T-helper 1 cell treated with Interleukin-12 subunit alpha and Interleukin-12 subunit beta and Interleukin-4 antibody, amounts not matched to agents 30 μg/mL and 1 μg/mL, for 36 hours (primary cell): Measurements from ENCODE around the gene PRPH2.
A peak's percentile ranks its signal among the peaks of the same experiment; 100 is the strongest.
"Not testable (repeated sequence)": the region's sequence is repeated elsewhere in the genome, so short reads cannot be mapped to it uniquely, and the experiment has no call there.

Experiments
- H3K27ac Mint-ChIP-seq: one replicate; pipeline ENCODE4 v1.8.0; 2021; ENCODE audit warnings: mild to moderate bottlenecking, mixed read lengths
- H3K27me3 Mint-ChIP-seq: one replicate; pipeline ENCODE4 v1.8.0; 2021; ENCODE audit warnings: low read depth, mixed read lengths
- H3K36me3 Mint-ChIP-seq: one replicate; pipeline ENCODE4 v1.8.0; 2021; ENCODE audit warnings: low read depth, mixed read lengths
- H3K4me1 Mint-ChIP-seq: one replicate; pipeline ENCODE4 v1.8.0; 2021; ENCODE audit warnings: low read depth, mixed read lengths
- H3K4me3 Mint-ChIP-seq: one replicate; pipeline ENCODE4 v1.8.0; 2021; ENCODE audit warnings: mild to moderate bottlenecking, moderate library complexity, mixed read lengths
- H3K9me3 Mint-ChIP-seq: one replicate; pipeline ENCODE4 v1.8.0; 2021; ENCODE audit warnings: mixed read lengths

The PRPH2 gene

DNA sequence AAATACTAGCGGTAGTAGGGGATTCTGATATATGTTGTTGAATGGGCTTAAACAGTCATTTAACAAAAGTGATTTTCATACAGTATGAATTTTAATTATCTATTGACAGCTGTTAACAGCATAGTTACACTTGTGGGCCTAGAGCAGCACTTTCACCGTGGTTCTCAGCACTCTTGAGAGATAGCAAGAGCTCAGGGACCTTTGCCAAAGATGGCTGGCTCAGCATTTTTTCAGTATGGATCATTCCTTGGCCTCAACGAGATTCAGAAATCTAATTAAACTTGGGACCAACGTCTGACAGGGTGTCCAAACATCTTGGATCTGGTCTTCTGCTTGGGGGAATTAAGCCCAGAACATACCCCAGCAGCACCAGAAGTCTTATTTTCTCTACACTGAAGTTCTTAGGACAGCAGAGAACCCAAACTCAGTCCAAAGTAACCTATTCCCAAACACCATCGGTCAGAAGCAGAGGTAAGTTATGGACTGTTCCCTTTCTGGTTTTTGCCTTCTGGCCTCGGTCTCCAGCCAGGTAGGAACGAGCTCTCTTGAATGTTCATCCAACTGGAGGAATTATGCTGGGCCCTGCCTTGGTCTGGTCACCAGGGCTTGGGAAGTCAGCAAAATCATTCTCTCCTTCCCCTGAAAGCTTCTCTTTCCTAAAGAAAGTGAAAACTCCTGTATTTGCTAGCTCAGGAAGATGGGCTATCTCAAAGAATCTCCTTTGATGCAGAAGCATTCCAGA is 25.7 kb downstream of the PRPH2 start:
- H3K4me1 Mint-ChIP-seq, result peaks cover 29% of the 10 kb centered on the region
- H3K4me3 Mint-ChIP-seq, result no peak overlapping the region
- H3K27me3 Mint-ChIP-seq, result no peaks in the 10 kb centered on the region
- H3K36me3 Mint-ChIP-seq, result peaks cover 17% of the 10 kb centered on the region
- H3K27ac Mint-ChIP-seq, result no peak overlapping the region
- no peaks in the 10 kb centered on the region for H3K9me3 Mint-ChIP-seq

DNA sequence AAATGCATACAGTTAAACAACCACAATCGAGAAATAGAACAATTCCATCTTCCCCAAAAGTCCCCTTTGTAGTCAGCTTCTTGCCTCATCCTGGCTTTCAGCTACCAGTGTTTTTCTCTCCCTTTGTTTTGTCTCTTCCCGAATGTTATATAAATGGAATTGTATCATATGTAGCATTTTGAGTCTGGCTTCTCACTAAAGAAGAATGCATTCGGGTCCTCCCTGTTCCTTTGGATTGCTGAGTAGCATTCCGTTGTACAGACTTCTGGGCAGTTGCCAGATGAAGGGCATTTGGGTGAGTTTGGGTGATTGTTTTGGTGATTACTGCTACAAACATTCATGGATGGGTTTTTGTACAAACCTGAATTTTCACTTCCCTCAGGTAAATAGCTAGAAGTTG is 27.8 kb downstream of the PRPH2 start:
- Mint-ChIP-seq H3K9me3 (no peaks in the 10 kb centered on the region), H3K4me3 (no peak overlapping the region), H3K36me3 (peaks cover 30% of the 10 kb centered on the region), H3K27me3 (no peaks in the 10 kb centered on the region), H3K27ac (peak overlapping the region; percentile 16), H3K4me1 (peaks cover 37% of the 10 kb centered on the region)

DNA sequence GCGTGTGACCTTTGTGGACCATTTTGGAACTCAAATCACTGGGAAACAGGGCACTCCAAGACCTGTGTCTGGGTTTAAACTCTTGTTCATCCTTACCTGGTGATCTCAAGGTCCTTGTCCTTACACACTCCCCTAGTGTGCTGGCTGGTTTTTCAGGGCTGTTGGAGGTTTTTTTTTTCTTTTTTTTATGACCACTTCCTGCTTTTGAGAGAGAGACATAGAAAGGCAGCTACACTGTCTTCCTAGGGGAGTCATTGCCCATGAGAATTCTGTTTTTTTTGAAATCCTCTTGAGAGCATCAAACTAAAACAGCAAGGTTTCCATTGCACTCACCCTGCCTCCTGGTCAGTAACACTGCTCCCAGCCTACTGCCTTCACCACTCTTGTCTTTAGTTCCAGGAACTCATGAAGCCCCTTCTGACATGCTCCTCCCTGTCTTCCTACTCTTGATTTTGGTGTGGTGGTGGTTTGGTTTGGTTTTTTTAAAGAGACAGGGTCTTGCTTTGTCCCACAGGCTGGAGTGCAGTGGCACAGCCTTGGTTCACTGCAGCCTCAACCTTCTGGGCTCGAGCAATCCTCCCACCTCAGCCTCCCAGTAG is 28.6 kb downstream of the PRPH2 start:
- Mint-ChIP-seq H3K27ac (peak overlapping the region; percentile 87), H3K36me3 (peaks cover 34% of the 10 kb centered on the region), H3K4me1 (peaks cover 37% of the 10 kb centered on the region), H3K4me3 (peak overlapping the region; percentile 55), H3K9me3 (no peaks in the 10 kb centered on the region), H3K27me3 (no peaks in the 10 kb centered on the region)

DNA sequence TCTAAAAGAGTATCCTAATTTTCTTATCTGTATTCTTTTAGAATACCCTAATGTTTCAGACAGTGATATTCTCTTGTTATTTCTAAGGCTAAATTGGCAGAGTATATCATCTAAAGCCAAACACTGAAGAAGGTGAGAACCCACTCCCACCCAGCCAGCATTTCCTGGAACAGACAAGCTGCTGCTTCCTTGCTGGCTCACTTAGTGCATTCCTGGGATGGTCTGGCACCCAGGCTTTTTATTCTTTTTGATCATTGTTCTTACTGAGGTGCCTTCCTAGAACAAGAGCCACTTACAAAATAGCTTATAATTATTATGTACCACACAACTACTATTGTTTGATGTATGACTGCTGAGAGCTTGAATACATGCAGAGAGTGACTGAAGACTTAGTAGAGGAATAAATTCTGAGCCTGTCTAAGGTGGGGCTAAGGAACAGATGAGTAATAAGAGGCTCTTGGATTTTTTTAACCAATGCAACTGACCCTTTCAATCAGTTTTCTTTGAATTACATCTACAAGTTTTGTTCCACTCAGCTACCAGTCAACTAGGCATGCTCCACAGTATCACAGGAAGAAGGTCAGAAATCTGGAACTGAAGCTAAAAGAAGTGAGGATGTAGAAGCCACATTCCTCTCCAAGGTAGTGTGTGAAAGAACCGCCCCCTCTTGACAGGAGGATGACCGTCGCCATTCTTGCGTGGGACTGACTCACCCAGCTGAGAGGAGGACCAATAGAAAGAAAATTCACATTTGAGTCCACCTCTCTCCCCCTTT is 30.1 kb downstream of the PRPH2 start:
- H3K27ac Mint-ChIP-seq, result peak overlapping the region; percentile 41
- H3K4me1 Mint-ChIP-seq, result peaks cover 37% of the 10 kb centered on the region
- H3K4me3 Mint-ChIP-seq, result no peak overlapping the region
- no peaks in the 10 kb centered on the region for H3K9me3 Mint-ChIP-seq
- peaks cover 45% of the 10 kb centered on the region for H3K36me3 Mint-ChIP-seq
- no peaks in the 10 kb centered on the region for H3K27me3 Mint-ChIP-seq

DNA sequence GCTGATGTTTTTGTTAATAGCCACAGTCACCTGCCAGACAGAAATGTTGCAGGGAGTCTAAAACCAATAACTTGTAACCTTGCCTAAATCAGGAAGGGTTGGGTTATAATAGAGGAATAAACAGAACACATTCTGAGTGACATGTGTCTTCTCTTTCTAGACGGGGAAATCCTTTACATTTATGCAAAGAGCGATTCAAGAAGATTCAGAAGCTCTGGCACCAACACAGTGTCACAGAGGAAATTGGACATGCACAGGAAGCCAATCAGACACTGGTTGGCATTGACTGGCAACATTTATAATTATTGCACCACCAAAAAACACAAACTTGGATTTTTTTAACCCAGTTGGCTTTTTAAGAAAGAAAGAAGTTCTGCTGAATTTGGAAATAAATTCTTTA is 31.5 kb downstream of the PRPH2 start:
- Mint-ChIP-seq H3K4me1 (peaks cover 37% of the 10 kb centered on the region), H3K9me3 (no peaks in the 10 kb centered on the region), H3K36me3 (peaks cover 48% of the 10 kb centered on the region), H3K27me3 (no peaks in the 10 kb centered on the region), H3K4me3 (no peak overlapping the region), H3K27ac (peak overlapping the region; percentile 8)

DNA sequence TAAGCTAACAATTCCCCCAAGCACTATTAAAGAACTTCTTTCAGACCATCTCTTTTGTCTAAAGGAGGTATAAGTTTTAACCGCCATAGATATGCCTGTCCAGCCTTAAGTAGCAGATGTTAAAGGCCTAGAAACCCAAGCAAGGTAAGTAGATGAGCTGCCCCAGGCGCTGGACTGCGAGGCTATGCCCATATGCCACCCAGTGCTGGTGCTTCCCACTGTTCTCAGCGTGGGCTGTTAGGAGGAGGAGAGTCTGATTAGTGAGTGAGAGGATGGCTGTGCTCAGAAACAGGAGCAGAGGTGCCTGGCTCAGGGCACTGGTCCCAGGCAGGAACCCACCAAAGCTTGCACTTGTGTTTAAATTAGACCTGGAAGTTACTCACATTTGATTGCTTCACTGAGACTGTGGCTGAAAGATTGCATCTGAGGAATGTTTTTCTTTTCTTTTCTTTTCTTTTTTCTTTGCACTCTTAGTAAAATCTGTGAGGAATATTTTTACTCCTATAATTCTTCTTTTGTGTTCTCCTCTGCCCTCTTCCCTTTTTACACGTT is 32.2 kb downstream of the PRPH2 start:
- H3K4me1 Mint-ChIP-seq, result peaks cover 37% of the 10 kb centered on the region
- H3K36me3 Mint-ChIP-seq, result peaks cover 48% of the 10 kb centered on the region
- no peak overlapping the region for H3K4me3 Mint-ChIP-seq
- H3K27ac Mint-ChIP-seq, result peak overlapping the region; percentile 8
- H3K27me3 Mint-ChIP-seq, result no peaks in the 10 kb centered on the region
- H3K9me3 Mint-ChIP-seq, result no peaks in the 10 kb centered on the region

DNA sequence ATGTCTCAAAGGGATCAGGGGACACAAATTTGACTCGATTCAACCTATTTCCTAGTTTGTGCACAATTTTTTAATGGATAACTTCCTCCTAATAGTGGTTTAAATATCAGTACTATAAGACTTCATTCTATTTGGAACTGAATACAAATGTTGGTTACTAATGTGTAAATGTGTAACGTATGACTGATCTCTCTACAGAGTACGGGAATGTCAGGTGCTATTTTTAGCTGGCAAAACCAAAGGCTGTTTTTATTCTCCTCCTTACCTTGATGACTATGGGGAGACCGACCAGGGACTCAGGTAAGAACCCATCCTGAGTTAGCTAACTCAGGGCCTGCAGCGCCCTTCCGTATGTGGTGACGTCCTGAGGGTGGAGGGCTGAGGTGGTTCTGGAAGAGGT is 33.0 kb downstream of the PRPH2 start:
- peaks cover 30% of the 10 kb centered on the region for H3K4me1 Mint-ChIP-seq
- H3K36me3 Mint-ChIP-seq, result peaks cover 51% of the 10 kb centered on the region
- H3K9me3 Mint-ChIP-seq, result no peaks in the 10 kb centered on the region
- H3K27me3 Mint-ChIP-seq, result no peaks in the 10 kb centered on the region
- H3K27ac Mint-ChIP-seq, result no peak overlapping the region
- H3K4me3 Mint-ChIP-seq, result no peak overlapping the region

DNA sequence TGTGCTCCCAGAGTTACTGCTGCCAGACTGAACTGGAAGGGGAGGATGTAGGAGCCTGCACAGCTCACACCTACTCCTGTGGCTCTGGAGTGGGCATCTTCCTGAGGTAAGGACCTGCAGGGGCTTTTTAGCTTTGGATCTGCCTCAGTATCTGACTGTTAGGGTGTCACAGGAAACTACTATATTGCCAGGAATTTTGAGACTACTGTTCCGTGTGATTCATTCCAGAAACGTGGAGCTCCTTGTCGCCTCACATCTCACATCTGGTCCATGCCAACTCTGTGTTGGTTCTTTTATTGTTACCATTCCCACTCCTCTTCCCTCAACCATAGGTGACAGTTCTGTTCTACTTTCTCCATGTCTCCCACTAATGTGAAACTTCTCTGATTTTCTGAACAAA is 34.1 kb downstream of the PRPH2 start:
- no peak overlapping the region for H3K4me3 Mint-ChIP-seq
- no peaks in the 10 kb centered on the region for H3K9me3 Mint-ChIP-seq
- no peak overlapping the region for H3K27ac Mint-ChIP-seq
- peaks cover 52% of the 10 kb centered on the region for H3K36me3 Mint-ChIP-seq
- no peaks in the 10 kb centered on the region for H3K27me3 Mint-ChIP-seq
- H3K4me1 Mint-ChIP-seq, result peaks cover 19% of the 10 kb centered on the region

DNA sequence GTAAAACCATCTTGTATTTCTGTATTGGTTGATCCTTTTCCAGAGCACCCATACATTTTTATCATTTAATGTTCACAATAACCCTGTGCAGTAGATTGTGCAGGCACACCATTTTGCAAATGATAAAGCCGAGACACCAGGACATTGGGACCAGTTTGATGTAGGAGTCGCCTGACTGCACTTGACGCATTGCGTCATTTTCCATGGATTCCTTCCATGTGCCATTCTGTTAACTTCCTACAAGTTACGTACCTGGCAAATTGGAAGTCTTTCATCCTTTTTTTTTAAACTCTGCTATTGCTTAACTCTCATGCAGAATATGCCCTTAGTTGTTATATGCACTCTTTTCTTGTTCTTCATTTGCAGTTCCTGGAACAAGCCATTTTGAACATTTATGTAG is 43.0 kb downstream of the PRPH2 start:
- Mint-ChIP-seq H3K9me3 (no peaks in the 10 kb centered on the region), H3K4me3 (no peak overlapping the region), H3K27ac (no peak overlapping the region), H3K27me3 (no peaks in the 10 kb centered on the region), H3K36me3 (peaks cover 52% of the 10 kb centered on the region), H3K4me1 (no peaks in the 10 kb centered on the region)

DNA sequence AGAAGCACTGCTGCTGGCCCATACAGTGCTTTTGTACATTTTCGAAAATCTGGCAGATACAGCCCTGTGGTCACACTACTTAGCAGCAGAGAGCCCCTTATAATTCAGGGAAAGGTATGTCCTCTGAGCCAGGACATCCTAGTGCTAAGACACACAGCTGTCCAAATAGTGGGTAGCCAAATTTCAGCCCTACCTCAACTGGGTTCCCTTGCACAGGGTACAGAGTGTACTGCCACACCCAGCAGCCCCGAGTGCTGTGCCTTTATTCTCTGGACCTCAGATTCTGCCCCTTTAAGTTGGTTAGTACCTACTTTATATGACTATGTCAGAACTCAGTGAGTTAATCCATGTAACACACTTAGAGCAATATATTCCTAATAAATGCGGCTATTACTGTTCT is 47.6 kb downstream of the PRPH2 start:
- H3K27me3 Mint-ChIP-seq, result no peaks in the 10 kb centered on the region
- no peak overlapping the region for H3K4me3 Mint-ChIP-seq
- H3K27ac Mint-ChIP-seq, result no peak overlapping the region
- peaks cover 56% of the 10 kb centered on the region for H3K36me3 Mint-ChIP-seq
- H3K9me3 Mint-ChIP-seq, result no peaks in the 10 kb centered on the region
- H3K4me1 Mint-ChIP-seq, result peaks cover 3% of the 10 kb centered on the region

DNA sequence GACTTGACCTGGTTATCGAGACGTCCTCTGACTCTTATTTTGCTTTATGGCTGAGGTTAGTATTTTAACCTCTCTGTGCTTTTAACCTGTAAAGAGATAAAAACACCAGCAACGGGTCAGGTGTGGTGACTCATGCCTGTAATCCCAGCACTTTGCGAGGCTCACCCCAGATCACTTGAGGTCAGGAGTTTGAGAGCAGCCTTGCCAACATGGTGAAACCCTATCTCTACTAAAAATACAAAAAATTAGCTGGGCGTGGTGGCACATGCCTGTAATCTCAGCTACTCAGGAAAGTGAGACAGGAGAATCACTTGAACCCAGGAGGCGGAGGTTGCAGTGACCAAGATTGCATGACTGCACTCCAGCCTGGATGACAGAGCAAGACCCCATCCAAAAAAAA is 48.0 kb downstream of the PRPH2 start:
- not testable (repeated sequence) for H3K27ac Mint-ChIP-seq, H3K27me3 Mint-ChIP-seq, H3K9me3 Mint-ChIP-seq, H3K4me3 Mint-ChIP-seq, H3K4me1 Mint-ChIP-seq
- H3K36me3 Mint-ChIP-seq, result peaks cover 57% of the 10 kb centered on the region

DNA sequence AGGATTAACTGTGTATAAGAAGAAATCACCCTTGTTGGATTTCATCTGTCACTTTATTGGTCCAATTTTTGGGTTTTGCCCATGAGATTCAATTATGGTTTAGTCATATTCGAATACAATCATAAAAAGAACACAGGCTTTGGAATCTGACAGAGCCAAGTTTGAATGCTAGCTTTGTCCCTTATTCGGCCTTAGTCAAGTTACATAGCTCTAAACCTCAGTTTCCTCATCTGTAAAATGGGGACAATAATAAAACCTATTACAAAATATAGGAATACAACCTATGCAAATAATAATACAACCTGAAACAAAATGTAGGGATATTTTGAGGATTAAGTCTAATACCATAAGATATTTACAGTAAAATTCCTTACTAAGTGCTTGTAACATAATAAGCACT is 57.7 kb downstream of the PRPH2 start:
- no peak overlapping the region for H3K27ac Mint-ChIP-seq
- no peaks in the 10 kb centered on the region for H3K9me3 Mint-ChIP-seq
- peaks cover 1% of the 10 kb centered on the region for H3K4me1 Mint-ChIP-seq
- peaks cover 39% of the 10 kb centered on the region for H3K36me3 Mint-ChIP-seq
- H3K4me3 Mint-ChIP-seq, result no peak overlapping the region
- H3K27me3 Mint-ChIP-seq, result no peaks in the 10 kb centered on the region

DNA sequence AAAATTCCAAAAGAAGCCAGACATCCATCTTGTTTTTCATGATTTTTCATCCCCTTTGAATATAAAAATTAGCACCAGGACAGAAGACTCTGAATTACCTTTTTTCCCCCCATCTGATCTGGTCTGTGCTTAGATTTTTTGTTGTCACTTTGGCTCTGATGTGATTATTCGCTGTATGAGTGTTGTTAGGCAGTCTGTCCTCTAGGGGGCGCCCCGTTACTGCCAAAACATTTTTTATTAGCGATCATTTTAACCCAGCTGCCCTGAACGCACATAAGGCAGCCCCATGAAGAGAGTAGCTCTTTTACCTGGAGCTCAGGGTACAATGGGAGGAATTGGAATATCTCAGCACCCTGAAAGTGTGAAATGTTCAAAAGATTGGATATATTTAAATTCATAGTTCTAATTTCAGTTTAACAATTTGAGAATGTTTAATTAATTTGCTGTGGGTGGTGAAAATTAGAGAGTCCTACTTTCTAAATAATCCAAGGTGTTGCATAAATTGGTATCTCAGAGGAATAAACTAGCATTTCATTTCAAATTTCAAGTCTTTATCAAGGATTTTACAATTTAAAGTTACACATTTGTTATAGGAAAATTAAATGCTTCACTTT is 60.8 kb downstream of the PRPH2 start:
- H3K9me3 Mint-ChIP-seq, result no peaks in the 10 kb centered on the region

DNA sequence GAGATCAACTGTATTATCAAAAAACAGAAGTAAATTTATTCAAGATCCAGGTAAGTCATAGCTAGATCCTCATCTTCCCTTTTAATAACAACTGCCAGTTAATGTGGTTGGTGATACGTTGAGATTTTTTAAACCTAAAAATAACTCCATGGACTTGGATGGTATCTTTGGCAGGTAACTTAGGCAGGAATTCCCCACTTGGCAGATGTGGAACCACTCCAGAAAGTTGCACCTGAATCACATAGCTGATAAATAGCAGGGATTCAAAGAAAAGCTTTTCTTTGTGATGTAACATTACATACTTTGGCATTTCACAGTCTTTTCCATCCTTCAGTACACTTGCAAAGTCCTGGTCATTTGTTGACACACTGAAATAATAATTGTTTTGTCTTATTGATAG is 62.6 kb downstream of the PRPH2 start:
- Mint-ChIP-seq H3K27me3 (no peaks in the 10 kb centered on the region), H3K27ac (no peak overlapping the region), H3K4me1 (peaks cover 1% of the 10 kb centered on the region), H3K9me3 (no peaks in the 10 kb centered on the region), H3K36me3 (peaks cover 36% of the 10 kb centered on the region), H3K4me3 (no peak overlapping the region)

More for the DNA sequence above, 60.8 kb downstream of the PRPH2 start:
- peaks cover 1% of the 10 kb centered on the region for H3K4me1 Mint-ChIP-seq
- no peak overlapping the region for H3K4me3 Mint-ChIP-seq
- no peak overlapping the region for H3K27ac Mint-ChIP-seq
- no peaks in the 10 kb centered on the region for H3K27me3 Mint-ChIP-seq
- H3K36me3 Mint-ChIP-seq, result peaks cover 41% of the 10 kb centered on the region
